Islet of Langerhans (tissue), 1 donor: ENCODE measurements around the gene ADAMTS6.
A peak's percentile ranks its signal among the peaks of the same experiment; 100 is the strongest.
"Not testable (repeated sequence)": the region's sequence is repeated elsewhere in the genome, so short reads cannot be mapped to it uniquely, and the experiment has no call there.

Experiments used
- FAIRE-seq: peaks from one replicate; lab custom pipeline; 2011; peaks lifted over from hg19 to GRCh38; lab: Jason Lieb, UNC

Gene ADAMTS6

DNA sequence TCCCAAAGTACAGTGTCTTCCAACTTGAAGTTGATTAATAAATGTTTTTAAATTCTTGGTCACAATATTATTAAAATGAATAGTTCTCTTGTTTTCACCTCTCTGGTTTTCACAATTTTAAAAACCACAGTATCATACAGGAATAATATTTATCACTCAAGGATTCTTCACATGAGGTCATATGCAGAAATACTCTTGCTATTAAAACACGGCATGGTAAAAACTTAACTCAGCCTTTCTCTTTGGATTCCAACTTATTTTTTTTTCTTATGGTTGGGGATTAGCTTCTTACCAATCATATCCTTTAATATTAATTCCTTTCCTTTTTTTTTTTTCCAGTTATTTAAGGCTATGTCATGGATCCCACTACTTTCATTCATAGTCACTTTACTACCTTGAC lies 289.4 kb downstream of the ADAMTS6 start:
- FAIRE-seq, result no peak

DNA sequence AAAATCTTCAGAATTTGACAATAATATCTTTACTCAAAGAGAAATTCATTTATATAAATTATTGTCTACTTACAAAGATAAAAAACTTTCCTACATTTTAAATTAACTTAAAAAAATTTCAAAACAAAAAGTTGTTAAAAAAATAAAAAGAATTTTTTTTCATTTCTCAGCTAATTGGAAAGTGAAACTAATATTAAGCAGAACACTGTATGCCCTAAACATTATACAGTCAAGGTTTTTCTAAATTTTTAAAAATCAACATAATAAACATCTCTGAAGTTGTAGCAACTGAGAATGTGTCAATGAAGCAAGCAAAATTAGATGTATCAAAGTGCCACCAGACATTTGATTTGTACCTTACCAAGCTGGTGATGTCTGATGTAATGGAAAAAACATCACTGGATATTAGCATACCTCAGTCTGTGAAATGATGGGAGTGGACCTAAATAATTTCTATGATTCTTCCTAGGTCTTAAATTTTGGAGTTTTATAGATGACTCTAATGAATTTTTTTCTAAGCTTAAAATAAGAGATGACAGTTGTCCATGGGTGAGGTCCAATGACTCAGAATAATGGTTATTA lies 290.1 kb downstream of the ADAMTS6 start:
- FAIRE-seq, result peak; percentile 92

DNA sequence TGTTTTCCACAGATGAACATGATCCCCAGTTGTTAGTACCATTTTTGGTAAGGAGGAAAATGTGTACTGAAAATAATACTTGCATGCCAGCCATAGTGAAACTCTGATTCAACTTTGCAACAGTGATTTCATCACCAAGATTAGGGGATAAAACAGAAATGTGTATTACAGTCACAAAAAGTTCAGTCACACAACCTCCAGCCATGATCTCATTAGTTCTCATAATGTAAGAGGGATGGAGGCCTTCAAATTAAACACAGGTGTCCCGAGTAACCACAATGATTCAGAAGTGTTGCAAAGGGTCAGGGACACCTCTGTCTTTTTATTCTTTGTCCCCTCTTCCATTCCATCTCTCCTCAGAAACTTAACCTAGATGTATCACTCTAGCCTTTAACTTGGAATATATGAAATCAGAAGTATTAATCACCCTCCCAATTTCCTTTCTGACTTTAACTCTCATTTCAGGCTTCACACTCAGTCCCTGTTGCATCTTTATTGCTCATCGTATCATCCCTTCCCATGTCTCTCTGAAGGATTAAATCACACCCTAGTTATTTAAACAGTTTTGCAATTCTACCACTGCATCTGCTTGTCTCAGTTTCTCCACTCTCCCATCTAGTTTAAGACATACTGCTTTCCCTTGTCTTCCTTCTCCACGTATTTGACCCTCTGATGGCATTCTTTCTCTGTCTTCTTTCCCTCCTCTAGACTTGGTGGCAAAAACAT lies 291.2 kb downstream of the ADAMTS6 start:
- FAIRE-seq, result no peak

DNA sequence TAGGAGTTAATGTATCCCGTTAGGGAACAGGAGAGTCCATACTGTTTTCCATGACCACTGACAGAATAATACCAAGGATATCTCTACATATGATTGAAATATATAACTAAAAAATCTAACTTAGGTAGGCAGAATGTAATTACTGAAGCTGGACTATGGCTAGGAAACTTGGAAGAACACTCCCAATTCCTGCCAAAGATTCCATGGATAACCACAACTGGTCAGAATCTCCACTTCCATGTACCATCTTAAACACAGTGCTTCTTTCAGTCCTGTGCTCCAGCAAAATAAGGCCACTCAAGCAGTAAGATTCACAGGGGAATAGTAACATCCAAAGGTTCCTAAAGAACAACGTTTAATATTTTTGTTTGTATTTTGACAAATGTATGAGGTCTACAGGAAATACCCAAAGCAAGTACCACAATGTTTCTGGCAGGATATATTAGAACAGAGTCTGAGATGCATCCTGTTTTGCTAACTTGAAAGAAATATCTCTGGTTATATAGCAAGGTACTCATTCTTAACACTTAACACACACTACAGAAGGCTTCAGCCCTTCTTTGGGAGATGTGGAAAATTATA lies 295.0 kb downstream of the ADAMTS6 start:
- no peak for FAIRE-seq

DNA sequence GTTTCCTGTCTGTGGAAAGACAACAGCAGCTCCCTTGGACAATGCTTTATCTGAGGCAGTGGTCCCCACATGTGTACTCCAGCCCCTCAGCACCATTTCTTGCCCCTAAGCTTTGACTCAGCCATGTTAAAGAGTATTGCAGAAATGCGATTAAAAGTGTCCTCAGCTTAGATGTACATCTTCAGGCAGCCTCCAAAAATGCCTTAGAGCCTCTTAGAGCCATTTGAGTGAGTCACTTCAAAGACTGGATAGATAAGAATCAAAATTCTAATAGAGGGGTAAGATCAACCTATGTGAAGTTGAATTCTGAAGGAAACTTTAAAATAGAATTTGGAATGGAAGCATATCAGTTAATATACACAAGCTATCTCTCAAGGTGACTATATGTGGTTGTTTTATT lies 296.3 kb downstream of the ADAMTS6 start:
- FAIRE-seq, result no peak

DNA sequence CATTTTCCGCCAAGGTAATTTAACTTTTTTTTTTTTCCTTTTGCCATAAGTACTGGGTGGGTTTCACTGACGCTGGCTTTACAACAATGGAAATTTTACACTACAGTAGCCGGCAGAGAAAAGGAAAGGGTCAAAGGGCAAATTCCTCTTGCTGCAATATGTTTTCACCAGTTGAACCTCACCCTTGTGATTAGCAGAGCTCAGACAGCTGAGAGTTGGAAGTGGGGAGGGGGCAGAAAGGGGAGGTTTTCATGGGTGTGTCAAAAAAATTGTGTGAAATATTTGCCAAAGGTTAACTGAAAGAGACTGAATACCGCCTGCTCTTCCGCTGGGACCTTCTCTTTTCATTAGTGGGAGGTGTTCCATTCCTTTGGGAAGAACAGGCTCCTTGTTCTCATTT lies 296.9 kb downstream of the ADAMTS6 start:
- FAIRE-seq, result no peak

DNA sequence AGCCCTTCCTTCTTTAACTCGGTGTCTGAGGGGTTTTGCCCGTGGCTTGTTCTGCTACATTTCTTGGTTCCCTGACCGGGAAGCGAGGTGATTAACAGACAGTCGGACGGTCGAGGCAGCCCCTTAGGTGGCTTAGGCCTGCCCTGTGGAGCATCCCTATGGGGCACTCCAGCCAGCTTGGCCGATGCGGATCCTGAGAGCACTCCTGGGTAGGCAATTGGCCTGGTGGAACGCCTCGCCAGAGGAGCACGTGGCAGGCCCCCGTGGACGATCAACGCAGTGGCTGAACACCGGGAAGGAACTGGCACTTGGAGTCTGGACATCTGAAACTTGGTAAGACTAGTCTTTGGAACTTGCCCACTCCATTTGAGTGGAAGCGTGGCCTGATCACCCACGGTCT lies 307.5 kb downstream of the ADAMTS6 start:
- FAIRE-seq, result not testable (repeated sequence)

DNA sequence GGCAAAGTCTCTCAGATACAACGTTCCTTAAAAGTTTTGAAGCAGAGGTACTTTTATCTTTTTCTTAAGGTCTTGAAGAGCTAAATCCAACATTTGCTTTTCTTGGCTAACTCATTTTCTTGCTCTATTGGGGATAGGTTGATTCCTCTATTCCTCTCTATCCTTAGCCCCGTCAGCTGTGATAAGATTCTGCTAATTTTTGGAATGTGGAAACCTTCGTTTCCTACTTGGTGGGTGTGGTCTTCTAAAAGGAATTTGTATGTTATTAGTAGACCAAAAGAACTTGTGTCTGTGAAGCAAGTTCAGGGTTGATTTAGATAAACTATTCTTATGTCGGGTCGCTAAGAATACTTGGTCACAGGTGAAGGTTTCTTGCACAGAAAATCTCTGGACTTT lies 308.6 kb downstream of the ADAMTS6 start:
- no peak for FAIRE-seq

DNA sequence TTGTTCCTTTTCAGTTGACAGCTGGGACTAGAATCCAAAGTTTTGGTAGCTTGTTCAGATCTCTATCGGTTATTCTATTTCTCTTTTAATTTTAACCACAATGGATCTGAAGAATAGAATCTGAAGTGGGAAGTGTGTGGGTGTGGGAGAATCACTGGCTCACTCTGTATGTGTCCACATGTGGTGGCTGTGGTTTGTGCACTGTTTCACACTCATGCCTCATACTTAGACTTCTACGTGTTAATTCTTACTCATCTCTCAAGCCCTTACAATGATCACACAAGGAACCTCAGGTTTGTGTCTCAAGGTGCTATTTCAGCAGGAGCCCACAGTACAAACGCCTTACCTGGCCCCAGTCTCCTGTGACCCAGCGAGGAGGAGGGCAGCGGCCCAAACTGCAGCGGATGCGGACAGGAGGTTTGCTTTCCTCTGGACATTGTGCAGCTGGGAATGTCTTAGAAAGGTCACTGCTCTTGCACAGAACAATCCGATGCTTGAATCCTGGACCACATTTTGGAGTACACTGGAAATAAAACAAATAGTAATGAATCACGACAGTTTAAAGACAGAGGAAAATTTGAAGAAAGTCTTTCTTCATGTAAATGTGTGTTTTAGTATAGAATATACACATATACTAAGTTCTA lies 309.1 kb downstream of the ADAMTS6 start:
- FAIRE-seq, result no peak

DNA sequence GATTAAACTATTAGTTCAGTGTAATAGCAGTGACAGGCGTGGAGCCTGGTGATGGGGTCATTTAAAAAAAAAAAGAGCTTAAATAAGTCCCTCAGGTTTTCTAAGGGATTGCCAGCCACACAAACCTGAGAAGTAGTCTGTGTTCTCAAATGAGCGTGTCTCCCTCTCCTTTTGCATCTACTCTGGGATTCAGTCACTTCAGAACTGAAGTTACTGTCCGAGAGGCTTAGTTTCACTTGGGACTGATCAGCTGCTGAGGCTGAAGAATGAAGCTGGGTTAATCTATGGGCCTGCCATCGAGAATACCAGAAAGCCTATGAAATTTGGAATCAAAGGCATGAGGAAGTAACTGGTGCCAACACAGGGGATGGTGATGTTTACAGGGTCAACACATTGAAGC lies 310.1 kb downstream of the ADAMTS6 start:
- no peak for FAIRE-seq

DNA sequence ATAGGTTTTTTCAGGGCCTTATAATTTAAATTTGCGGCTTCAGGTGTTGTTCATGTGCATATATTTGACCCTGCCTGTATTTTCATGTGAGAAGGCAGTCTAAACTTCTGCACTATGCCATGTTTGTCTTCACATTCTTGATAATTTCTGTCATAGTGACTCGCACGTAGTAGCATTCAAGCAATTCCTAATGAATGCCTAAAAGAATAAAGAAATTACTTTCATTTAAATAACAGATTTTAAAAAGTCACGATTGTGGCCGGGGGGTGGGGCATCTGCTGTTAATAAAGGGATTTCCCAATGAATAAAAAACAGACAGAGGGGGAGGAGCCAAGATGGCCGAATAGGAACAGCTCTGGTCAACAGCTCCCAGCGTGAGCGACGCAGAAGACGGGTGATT lies 318.0 kb downstream of the ADAMTS6 start:
- FAIRE-seq, result no peak

DNA sequence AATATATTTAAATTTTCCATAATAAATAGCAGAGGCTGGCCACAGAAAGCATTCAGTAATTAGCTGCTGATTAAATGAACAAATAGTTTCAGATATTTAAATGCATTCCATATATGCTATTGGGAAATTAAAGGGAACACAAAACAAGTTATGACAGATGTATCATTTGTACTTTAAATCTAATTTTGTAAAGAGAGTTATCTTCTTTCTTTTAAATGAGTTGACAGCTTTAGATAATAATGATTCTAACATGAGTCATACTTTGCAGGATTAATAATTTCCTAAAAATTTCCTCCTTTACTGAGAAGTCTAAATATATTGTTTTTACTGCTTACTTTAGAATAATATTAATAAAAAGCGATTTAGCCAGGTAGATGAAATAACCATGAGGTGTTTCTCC lies 320.1 kb downstream of the ADAMTS6 start:
- peak; percentile 70 for FAIRE-seq

DNA sequence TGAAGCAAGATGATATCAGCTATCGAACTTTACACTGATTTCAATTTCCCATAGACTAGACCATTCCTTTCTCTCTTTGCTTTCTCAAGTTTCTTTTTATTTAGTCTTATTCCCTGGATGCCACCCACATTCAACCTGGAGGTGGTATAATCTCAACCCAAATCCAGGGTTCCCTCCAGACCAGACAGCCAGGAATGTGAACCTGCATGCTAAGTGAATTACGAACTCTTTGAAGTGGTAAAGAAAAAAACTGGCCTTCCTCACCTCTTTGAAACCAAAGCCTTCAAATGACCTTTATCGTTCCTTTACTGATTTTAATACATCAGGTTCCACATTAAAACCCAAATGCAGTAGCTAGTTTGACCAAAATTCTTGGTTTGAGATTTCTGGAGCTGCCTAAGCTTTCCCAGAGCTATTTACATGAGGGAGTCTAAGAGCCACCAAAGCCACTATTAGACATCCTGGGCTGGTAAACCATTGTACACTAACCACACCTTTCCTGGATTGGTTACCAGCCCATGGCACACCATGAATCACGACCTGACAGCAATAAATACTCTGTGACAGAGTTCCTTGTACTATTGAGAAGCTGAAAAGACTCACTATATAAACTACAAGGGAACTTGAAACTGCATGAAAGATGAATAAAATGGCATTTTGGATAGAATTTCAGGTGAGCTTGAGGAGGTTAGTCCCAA lies 323.7 kb downstream of the ADAMTS6 start:
- FAIRE-seq, result no peak

DNA sequence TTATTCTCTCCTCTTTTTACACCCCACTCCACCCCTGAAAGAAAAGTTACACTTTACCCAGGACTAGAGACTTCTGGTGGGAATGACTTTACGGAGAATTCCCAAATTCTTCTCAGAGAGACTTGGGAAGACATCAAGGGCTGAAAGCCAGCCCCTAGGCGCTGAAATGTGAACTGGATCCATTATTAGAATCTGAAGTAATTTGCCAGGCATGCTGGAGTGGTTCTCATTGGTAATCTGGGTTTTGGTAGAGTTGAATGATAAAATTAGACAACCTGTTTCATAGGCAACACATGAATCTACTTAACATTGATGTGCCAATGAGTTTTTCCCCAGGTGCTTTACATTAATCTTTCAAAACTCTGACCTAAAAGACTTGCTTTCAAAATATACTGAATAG lies 324.8 kb downstream of the ADAMTS6 start:
- FAIRE-seq, result no peak

DNA sequence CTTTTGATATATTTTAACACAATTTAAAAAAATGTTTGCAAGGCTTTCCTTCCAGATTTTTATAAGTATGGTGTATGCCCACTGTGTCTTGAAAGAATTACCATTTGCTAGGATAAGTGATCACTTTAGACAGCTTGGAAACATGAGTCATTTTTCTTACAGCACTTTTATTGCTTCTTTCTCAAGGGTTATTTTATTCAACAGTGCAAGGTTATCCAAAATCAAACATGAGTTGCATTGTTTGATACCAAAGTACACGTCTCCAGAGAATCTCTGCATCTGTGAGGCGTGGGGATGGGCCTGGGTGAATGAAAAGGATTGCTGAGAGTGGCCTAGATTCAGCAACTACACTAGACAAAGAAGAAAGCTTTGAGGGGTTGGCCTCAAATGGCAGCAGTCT lies 329.6 kb downstream of the ADAMTS6 start:
- FAIRE-seq, result no peak

DNA sequence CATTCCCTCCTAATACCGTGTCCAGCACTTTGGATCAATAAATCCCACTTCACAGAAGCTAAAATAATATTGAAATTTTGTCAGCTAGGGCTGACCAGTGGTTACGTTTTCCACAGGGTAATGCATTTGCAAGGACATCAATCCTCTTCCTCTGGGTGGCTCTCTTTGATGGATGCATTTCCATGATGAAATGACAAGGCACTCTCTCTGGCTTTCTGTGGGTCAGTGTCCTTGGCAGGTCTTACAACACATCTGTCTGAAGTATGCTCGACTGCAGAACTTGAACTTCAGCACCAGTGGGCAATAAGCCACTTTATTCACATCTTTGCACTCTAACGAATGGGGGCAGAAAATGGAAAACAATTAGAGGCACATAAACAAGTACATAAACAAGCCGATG lies 330.1 kb downstream of the ADAMTS6 start:
- FAIRE-seq, result no peak

DNA sequence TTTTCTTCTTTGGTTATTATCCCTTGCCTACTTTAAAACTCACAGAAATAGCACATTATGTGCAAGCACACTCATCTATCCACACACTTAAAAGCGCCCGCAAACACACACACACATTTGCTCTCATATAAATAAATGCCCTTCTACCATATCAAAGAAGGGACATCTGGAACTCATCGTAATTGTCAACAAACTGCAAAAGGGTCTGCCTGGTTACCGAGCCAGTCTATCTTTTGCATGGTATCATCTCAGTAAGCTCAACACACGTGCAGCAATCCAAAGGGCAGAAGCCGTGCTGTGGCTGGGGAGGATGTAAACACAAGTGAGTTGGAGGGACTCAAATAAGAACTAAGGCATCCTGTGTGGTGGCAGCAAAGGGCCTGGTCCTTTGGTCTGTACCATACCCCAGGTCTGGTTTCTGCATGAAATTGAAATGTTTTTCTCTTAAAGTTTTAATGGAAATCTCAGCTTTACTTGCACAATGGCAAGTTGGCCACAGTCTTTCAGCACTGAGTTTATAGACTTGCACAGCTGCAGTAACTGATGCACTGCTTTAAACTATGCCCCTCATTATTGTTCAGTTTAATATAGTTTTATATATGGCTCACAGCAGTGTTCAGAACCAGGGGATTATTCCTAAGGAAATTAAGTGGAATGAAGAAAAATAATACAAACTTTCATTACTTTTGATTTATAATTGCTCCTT lies 331.0 kb downstream of the ADAMTS6 start:
- FAIRE-seq, result no peak

DNA sequence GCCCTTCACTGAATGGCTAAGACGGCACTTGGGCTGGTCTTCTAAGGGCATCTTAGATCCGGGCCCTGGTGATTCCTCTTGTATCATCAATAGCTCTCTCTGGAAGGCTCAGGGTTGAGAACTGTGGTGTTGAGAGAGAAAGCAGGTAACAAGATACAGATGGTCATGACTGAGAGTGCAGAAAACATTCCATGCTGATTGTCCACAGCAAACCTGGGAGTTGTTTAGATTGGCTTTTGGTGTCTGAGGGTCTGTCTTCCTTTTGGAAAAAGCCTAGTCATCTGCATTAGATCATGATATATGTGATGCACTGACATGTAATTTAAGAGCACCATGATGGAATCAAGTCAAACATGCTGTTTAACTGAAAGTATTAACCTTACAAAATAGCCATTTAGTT lies 331.9 kb downstream of the ADAMTS6 start:
- FAIRE-seq, result no peak

DNA sequence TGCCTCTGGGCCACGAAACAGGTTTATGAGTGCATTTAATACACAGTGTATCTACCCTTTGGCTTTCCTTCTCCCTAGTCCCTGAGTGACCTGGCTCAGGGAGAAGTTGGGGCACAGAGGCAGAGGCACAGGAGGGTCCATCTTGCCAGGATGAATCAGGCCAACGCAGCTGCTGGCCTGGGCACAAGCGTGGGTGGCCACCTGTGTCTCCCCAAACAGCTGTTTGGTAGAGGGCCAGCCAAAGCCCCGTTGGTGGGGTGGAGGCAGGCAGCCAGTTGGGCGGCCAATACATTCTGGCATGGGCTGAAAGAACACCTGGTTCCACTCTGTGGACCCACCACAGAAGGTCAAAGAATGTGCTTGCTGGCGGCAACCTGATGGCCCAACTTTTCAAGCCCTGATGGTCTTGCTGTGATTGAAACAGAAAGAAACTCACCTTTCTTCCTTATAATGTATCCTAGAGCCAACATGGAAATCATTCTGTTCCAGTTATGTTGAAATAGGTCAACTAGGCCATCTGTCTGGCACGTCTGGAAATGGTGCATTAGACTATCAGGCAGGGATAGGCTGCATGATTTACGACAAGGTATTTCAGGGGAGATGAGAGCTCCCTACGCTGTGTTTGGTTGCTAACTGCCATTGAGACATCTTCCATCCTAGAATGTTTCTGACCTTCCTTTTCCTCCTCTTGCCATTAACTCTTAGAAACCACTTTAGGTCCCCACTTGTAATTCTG lies 337.4 kb downstream of the ADAMTS6 start:
- no peak for FAIRE-seq

DNA sequence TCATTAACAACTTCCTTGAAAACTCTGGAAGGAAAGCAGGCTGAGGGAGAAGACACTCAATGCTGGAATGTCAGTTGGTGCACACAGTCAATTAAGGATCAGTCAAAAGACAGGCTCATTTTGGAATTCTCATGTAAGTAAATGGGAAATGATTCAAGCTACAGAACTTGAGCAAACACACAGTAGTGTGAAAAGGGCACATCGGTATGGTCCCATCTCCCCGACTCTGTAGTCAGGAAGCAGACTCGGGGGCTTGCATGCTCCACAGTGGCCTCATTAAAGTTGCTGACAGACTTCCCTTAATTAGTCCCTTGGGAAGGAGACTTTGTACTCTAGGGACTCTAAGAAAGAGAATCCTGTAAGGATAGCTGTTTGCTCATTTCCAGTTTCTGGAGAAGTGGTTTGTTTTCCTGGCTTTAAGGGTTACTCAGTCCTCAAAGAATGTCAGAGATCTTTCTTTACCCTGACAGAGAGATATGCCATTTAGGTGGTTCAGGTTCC lies 339.2 kb downstream of the ADAMTS6 start:
- FAIRE-seq, result no peak

DNA sequence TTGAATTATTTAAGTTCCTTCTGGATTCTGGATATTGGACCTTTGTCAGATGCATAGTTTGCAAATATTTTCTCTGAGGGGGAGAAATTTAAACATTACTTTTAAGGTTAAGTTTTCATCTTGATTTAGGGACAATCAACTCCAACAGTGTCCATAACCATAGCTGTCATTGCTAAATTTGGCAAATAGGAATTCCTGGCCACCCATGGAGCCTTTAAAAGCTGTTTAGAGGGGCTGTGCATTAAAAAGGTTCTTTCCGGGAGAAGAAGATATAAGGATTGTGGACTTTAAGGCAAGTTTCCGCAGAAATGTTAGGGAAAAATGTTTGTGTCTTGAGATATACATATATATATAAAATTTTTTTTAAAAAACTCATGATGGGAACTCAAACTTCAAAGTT lies 339.7 kb downstream of the ADAMTS6 start:
- FAIRE-seq, result no peak
